D721Med (cell line): ENCODE measurements around the gene OBI1.

ENCODE experiments used
- DNase-seq: peaks from one replicate; pipeline ENCODE4 v3.0.0; 2011; ENCODE audit warnings: low spot score; ENCODE audit not compliant: insufficient read length
- FAIRE-seq: peaks from 2 replicates; lab custom pipeline; 2011; peaks lifted over from hg19 to GRCh38; lab: Jason Lieb, UNC
- CTCF ChIP-seq: IDR thresholded peaks from 2 replicates; pipeline ENCODE4 v1.5.1; 2012; ENCODE audit warnings: mild to moderate bottlenecking, control low read depth; ENCODE audit not compliant: insufficient read depth; ENCODE audit errors: missing control alignments

The OBI1 gene

GRCh38 chr13:78593129-78593528, 65.8 kb downstream of the OBI1 start:
- TF ChIP-seq CTCF, result no peak
- no peak for FAIRE-seq
- DNase-seq, result no peak

- TF ChIP-seq CTCF, result no peak
- DNase-seq, result no peak
- no peak for FAIRE-seq
Measured at GRCh38 chr13:78592584-78592983, 66.4 kb downstream of the OBI1 start.

GRCh38 chr13:78589206-78589605, 69.7 kb downstream of the OBI1 start:
- FAIRE-seq (no peak), DNase-seq (no peak)
- TF ChIP-seq CTCF, result no peak

GRCh38 chr13:78587395-78587794, 71.6 kb downstream of the OBI1 start:
- TF ChIP-seq CTCF, result no peak
- DNase-seq, result no peak
- no peak for FAIRE-seq

GRCh38 chr13:78586706-78587105, 72.2 kb downstream of the OBI1 start:
- peak; percentile 34 for TF ChIP-seq CTCF
- no peak for FAIRE-seq
- no peak for DNase-seq

- no peak for TF ChIP-seq CTCF
- DNase-seq (no peak), FAIRE-seq (no peak)
Measured at GRCh38 chr13:78576261-78576660, 82.7 kb downstream of the OBI1 start.

- DNase-seq (no peak), FAIRE-seq (no peak)
- TF ChIP-seq CTCF, result no peak
Measured at GRCh38 chr13:78572459-78572858, 86.5 kb downstream of the OBI1 start.
